ENCODE measurements around the gene GCC1.
"Not testable (repeated sequence)": the region's sequence is repeated elsewhere in the genome, so short reads cannot be mapped to it uniquely, and the experiment has no call there.

The GCC1 gene

GRCh38 chr7:127589896-127590295 is 4.5 kb upstream of the GCC1 start:
- DNase-seq (ENCODE audit: low spot score): no peak

GRCh38 chr7:127588697-127589482 is 3.5 kb upstream of the GCC1 start:
- peak; percentile 78 for DNase-seq (ENCODE audit: low spot score)

DNA sequence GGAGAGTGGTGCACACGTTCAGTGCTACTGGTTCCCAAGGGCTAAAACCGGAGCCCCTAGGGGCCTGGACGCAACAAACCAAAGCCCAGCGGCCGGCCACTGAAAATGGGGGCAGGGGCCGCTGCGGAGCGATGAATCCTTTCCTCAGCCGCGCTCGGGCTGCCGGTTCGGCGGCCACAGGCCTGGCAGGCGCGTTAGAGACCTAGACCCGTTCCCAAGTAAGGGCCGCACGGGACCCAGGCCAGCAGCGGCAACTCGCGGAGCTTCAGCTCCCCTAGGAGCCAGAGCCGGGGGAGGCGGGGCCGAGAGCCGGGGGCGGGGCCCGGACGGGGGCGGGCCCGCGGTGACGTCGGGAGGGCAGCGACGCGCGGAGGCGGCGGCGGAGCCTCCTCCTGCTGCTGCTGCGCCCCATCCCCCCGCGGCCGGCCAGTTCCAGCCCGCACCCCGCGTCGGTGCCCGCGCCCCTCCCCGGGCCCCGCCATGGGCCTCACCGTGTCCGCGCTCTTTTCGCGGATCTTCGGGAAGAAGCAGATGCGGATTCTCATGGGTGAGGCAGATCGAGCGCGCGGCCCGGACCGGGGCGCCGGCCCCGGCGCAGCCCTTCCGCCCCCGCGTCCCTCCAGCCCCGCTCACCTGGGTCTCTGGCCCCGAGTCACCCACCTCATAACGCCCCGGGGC is 2.8 kb upstream of the GCC1 start, which contains the start of gene ARF5:
Gene ARF5 (plus strand): TSS at position 393 of the 678 bp plus-strand sequence. CDS start 88 bp downstream, at position 481.
- DNase-seq (ENCODE audit: low spot score): peak; percentile 77

- no peak for DNase-seq (ENCODE audit: low spot score)
Observed at GRCh38 chr7:127587663-127588018, 2.2 kb upstream of the GCC1 start.

GRCh38 chr7:127586346-127586745 is 950 bp upstream of the GCC1 start:
- DNase-seq (ENCODE audit: low spot score): no peak

DNA sequence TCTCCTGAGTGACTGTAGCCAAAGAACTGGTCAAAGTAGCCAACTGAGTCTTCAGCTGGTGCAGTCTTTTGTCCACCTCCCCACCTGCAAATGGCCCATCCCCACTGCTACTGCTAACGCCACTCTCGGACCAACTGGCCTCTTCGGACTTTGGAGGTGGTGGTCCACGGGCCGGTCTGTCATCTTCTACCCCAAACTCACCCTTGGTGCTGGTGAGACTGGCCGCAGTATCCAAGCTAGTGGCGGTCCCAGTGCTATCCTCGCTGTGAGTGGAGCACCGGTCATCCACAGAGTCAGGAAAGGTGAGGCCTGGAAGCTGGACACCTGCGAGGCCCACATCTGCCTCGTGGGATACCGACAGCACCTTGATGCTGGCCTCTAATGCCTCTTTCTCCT is 750 bp downstream of the GCC1 start:
- no peak for DNase-seq (ENCODE audit: low spot score)

DNA sequence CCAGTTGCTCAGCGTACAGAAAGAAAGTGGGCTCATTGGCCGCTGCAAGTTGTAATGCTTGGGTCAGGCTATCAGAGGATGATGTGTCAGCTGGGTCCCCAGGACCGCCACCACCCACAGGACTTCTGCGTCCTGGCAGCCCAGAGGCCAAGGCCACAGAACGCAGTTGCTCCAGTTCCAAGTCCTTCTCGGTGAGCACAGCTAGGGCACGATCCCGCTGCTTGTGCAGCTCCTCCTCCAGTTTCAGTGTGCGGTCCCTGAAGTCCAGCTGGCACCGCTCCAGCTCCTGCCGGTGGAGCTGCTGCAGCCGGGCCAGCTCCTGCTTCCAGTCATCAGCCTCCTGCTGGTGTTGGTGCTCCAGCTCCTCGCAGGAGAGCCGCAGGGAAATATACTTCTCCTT is 3.0 kb downstream of the GCC1 start:
- no peak for DNase-seq (ENCODE audit: low spot score)

GRCh38 chr7:127581716-127582115 is 3.7 kb downstream of the GCC1 start:
- peak; percentile 24 for DNase-seq (ENCODE audit: low spot score)

DNA sequence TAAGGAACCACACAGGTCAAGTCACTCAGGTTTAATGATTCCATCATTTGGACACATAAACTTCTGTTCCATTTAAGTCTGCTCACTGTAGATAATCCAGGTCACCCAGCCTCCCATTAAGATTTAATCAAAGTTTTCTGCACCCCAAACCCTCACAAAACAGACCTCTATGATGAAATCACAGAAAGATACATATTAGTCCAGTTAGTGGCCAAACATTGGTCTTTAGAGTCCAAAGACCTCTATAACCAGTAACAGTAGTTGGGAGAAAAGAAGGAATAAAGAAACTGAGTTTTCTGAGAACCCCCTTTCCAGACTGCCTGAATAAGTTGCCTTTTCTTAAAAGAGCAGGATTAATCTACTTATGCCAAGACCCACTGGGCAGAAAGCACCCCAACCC is 4.8 kb downstream of the GCC1 start:
- DNase-seq (ENCODE audit: low spot score): no peak

DNA sequence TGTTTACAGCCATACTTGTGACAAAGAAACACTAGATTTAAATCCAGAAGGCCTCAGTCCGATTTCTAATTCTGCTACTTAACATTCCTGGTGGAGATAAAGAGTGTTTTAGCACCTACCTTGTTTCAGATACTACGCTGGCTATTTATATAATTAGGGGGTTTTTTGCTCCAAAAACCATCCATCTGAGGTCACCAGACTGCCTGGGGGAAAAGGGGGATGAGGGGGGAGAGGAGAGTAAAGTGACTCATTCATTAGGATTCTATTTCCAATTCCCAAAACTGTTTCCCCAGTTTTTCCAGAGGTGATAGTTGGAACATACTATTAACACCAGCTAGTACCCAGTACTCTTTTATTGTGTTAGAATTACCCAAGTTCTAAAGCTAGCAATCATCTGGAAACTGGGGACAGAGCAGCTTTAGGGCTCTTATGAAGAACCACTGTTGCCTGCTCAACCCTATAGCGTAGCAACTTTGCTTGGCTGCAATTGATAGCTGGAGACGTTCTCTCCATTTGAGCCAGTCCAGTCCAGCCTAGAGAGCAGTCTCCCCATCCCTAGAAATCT is 6.6 kb downstream of the GCC1 start:
- DNase-seq (ENCODE audit: low spot score): no peak

DNA sequence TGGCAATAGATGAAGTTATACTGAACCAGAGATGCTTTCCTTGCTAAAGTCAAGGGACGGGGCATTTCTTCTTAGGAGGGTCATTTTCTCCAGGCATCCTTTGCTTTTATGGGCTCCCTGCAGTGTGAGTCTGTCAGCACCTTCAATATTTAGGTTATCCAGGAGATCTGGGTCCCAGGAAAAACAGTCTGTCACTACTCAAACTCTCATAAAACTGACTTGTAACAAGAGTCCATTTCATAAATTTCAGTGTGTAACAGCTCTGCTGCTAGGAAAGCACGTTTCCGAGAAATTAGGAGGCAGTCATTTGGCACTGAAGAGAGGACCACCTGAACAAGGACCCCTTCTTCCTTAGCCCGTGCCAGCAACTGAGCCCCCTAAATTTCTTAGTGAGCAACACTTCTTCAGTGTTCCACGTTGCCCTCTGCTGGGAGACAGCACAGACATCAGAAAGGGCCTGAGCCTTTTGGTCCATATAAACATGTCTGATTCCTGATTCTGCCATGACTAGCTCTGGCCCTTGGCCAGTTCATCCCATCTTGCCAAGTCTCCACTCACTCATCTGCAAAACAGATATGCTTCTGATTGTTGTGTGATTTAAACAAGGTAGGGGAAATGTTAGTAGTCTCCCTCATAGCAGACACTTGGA is 7.2 kb downstream of the GCC1 start:
- DNase-seq (ENCODE audit: low spot score): no peak

DNA sequence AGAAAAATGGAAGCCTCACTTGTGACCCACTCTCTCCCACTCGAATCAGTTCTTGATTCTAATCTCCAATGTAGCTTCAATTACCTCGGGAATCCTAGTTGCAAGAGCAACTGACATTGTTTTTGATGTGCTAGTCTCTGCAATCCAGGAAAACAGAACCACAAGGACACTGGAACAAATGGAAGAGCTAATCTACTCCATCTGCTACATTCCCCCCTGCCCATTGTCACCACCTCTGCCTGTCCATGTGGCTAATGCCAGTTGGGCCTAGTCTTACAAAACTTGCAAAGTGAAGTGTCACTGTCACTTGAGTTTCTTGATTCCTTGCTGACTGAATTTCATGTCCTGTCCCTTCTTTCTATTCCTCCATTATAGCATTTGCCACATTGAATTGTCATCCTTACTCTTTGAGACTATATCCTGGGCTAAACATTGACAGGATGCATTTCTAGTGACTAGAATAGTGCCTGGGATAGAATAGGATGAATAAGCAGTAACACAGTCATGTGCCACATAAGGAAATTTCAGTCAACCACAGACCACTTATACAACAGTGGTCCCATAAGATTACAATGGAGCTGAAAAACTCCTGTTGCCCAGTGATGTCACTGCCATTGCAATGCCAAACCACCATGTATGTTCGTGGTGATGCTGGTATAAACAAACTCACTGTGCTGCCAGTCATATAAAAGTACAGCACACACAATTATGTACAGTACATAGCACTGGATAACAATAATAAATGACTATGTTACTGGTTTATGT is 13.5 kb downstream of the GCC1 start:
- no peak for DNase-seq (ENCODE audit: low spot score)

GRCh38 chr7:127568034-127568433 is 17.4 kb downstream of the GCC1 start:
- not testable (repeated sequence) for DNase-seq (ENCODE audit: low spot score)

GRCh38 chr7:127566242-127566641 is 19.2 kb downstream of the GCC1 start:
- DNase-seq (ENCODE audit: low spot score): no peak

DNA sequence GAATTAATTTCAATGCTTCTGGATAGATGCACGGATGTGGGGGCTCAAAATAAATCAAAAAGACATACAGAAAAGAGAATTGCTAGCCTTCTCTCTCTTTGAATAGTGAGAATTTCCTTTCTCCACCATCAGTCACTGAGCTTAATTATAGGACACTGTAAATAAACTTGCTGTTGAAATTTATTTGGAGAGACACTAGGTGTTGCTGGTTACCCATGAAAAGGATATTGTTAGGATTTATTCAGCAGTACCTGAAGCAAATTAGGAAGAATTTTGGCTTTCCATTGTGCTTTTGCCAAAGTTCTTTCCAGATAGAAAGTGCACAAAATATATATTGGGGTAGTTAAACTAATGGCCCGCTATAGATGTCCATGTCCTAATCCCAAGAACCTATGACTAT is 27.6 kb downstream of the GCC1 start:
- DNase-seq (ENCODE audit: low spot score): no peak

- DNase-seq (ENCODE audit: low spot score): no peak
Observed at GRCh38 chr7:127556404-127556803, 29.0 kb downstream of the GCC1 start.

DNA sequence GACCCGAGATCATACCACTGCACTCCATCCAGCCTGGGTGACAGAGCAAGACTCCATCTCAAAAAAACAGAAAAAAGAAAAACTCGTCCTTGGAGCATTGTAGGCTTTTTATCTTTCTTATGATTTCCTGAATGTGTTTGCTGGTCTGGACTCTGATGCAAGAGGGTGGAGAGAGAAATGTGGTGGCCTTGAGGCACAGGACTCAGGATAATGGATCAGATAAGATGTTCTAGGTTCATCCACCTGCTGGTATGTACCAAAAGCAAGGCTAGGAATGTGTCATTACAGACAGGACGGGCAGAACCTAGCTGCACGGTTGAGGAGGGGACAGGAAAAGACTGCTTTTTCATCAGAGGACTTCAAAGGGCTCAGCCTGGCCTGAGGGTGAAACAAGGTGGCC is 33.5 kb downstream of the GCC1 start:
- DNase-seq (ENCODE audit: low spot score): no peak

GRCh38 chr7:127550247-127550646 is 35.1 kb downstream of the GCC1 start:
- DNase-seq (ENCODE audit: low spot score): peak; percentile 9

- DNase-seq (ENCODE audit: low spot score): no peak
Observed at GRCh38 chr7:127546313-127546712, 39.1 kb downstream of the GCC1 start.

- DNase-seq (ENCODE audit: low spot score): no peak
Observed at GRCh38 chr7:127541548-127541947, 43.8 kb downstream of the GCC1 start.

DNA sequence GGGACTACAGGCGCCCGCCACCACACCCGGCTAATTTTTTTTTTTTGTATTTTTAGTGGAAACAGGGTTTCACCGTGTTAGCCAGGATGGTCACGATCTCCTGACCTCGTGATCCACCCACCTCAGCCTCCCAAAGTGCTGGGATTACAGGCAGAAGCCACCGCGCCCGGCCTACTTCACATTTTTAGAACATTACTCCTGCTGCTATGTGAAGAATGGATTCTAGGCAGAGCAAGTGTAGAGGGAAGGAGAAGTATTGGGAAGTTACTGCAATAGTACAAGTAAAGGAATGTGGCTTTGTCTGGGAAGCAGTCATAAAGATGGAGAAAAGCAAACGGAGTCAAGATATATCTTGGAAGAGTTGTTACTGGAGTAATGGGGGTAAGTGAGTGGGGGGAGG is 44.9 kb downstream of the GCC1 start:
- not testable (repeated sequence) for DNase-seq (ENCODE audit: low spot score)

DNA sequence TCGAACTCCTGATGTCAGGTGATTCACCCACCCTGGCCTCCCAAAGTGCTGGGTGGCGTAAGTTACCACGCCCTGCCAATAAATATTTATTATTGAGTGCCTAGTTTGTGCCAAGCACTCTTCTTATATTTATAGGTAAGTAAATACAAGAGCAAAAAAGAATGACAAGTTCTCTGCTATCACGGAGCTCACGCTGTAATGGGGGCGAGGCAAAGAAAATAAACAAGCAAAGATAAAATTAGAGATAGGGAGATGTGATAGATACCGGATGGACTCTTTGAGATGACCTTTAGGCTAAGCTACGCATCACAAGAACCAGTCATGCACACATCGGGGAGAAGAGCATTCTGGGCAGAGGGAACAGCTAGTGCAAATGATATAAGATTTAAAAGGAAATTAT is 46.3 kb downstream of the GCC1 start:
- DNase-seq (ENCODE audit: low spot score): no peak

Data from SW480 (cell line).